ENCODE results near the gene COX19. TPM values are rescaled to one million over a fixed set of nuclear protein-coding genes. Genes with fewer than 3 reads are reported as not detected.

Gene COX19
- polyA plus RNA-seq, 1 donor from 2014 or later, result 16.0 TPM

- H3K27ac ChIP-seq (ENCODE audit: low read length), result no peak overlapping the region
- no peak for TF ChIP-seq EZH2 (IDR thresholded peaks at IDR 0.05; ENCODE audit: borderline replicate concordance, insufficient read depth, low read length, poor library complexity, severe bottlenecking)
- TF ChIP-seq SMC3 (conservative IDR thresholded peaks at IDR 0.05; ENCODE audit: poor library complexity), result no peak
- TF ChIP-seq TAF1 (IDR thresholded peaks at IDR 0.05; ENCODE audit: low read depth), result no peak
- no peak for TF ChIP-seq POLR2AphosphoS5 (IDR thresholded peaks at IDR 0.05)
- no peak for TF ChIP-seq REST (IDR thresholded peaks at IDR 0.05; ENCODE audit: borderline replicate concordance)
- H3K9me3 ChIP-seq (ENCODE audit: low read length), result no peaks in the 10 kb centered on the region
- H3K4me3 ChIP-seq (ENCODE audit: low read length), result no peak overlapping the region
- H4K20me1 ChIP-seq (ENCODE audit: insufficient read depth), result no peaks in the 10 kb centered on the region
- H3F3A ChIP-seq (ENCODE audit: insufficient read depth, low read length, poor library complexity, severe bottlenecking), result no peaks in the 10 kb centered on the region
- no peak overlapping the region for H3K9ac ChIP-seq (ENCODE audit: low read length)
- H3K4me2 ChIP-seq (ENCODE audit: low read length), result no peak overlapping the region
- no peaks in the 10 kb centered on the region for H3K27me3 ChIP-seq (ENCODE audit: insufficient read depth, low read depth, low read length)
- no peaks in the 10 kb centered on the region for H3K36me3 ChIP-seq (ENCODE audit: insufficient read depth, low read length)
- no peaks in the 10 kb centered on the region for H3K79me2 ChIP-seq (replicated peaks; ENCODE audit: insufficient read depth, low read length)
- H3K9me2 ChIP-seq (ENCODE audit: insufficient read depth, low read length), result no peaks in the 10 kb centered on the region
- H2AFZ ChIP-seq (ENCODE audit: low read depth, low read length), result no peak overlapping the region
These were observed 28.9 kb downstream of the COX19 start for GRCh38 chr7:946256-946996.

GRCh38 chr7:945556-946255, 29.6 kb downstream of the COX19 start:
- no peaks in the 10 kb centered on the region for H3K36me3 ChIP-seq (ENCODE audit: insufficient read depth, low read length)
- no peak overlapping the region for H3K27ac ChIP-seq (ENCODE audit: low read length)
- H2AFZ ChIP-seq (ENCODE audit: low read depth, low read length), result no peak overlapping the region
- H3K9ac ChIP-seq (ENCODE audit: low read length), result no peak overlapping the region
- no peaks in the 10 kb centered on the region for H3K9me3 ChIP-seq (ENCODE audit: low read length)
- no peak overlapping the region for H3K4me2 ChIP-seq (ENCODE audit: low read length)
- TF ChIP-seq EP300 (conservative IDR thresholded peaks at IDR 0.05; ENCODE audit: poor library complexity, severe bottlenecking) (no peak), CTCF (IDR thresholded peaks at IDR 0.05; ENCODE audit: poor library complexity, severe bottlenecking) (no peak), SMC3 (conservative IDR thresholded peaks at IDR 0.05; ENCODE audit: poor library complexity) (no peak), RAD21 (conservative IDR thresholded peaks at IDR 0.05) (no peak), EZH2 (IDR thresholded peaks at IDR 0.05; ENCODE audit: borderline replicate concordance, insufficient read depth, low read length, poor library complexity, severe bottlenecking) (no peak), POLR2AphosphoS5 (IDR thresholded peaks at IDR 0.05) (no peak), REST (IDR thresholded peaks at IDR 0.05; ENCODE audit: borderline replicate concordance) (no peak), TAF1 (IDR thresholded peaks at IDR 0.05; ENCODE audit: low read depth) (no peak), MXI1 (conservative IDR thresholded peaks at IDR 0.05; ENCODE audit: poor library complexity, severe bottlenecking) (no peak)
- H3K4me3 ChIP-seq (ENCODE audit: low read length), result no peak overlapping the region
- H3K27me3 ChIP-seq (ENCODE audit: insufficient read depth, low read depth, low read length), result no peaks in the 10 kb centered on the region
- H4K20me1 ChIP-seq (ENCODE audit: insufficient read depth), result no peaks in the 10 kb centered on the region
- H3K79me2 ChIP-seq (replicated peaks; ENCODE audit: insufficient read depth, low read length), result no peaks in the 10 kb centered on the region
- no peaks in the 10 kb centered on the region for H3K9me2 ChIP-seq (ENCODE audit: insufficient read depth, low read length)
- H3F3A ChIP-seq (ENCODE audit: insufficient read depth, low read length, poor library complexity, severe bottlenecking), result no peaks in the 10 kb centered on the region

Measured in neural cell (in vitro differentiated cells).